Neural cell (in vitro differentiated cells): ENCODE measurements around the gene FRMD4A. TPM values are rescaled to one million over a fixed set of nuclear protein-coding genes. Genes with fewer than 3 reads are reported as not detected.

Experiments
- H2AFZ ChIP-seq: fragments of 200-600, 300-800 bp; sonication (generic), shearing (Covaris generic); 2 replicates; pipeline ENCODE4 v1.6.0; 2014; ENCODE audit warnings: low read depth, mild to moderate bottlenecking, antibody characterized with exemption, low read length, moderate library complexity
- H3F3A ChIP-seq: fragments of 200-600 bp; shearing (Covaris generic); 2 replicates; pipeline ENCODE4 v1.6.1; 2016; ENCODE audit warnings: mild to moderate bottlenecking, moderate library complexity, mixed read lengths, antibody characterized with exemption, low read length; ENCODE audit not compliant: insufficient read depth, poor library complexity, severe bottlenecking
- H3K27ac ChIP-seq: fragments of 200-600, 300-800 bp; sonication (generic), shearing (Covaris generic); 2 replicates; pipeline ENCODE4 v1.5.1; 2014; ENCODE audit warnings: mild to moderate bottlenecking, low read length, moderate library complexity
- H3K27me3 ChIP-seq: fragments of 300-800, 200-600 bp; sonication (generic), shearing (Covaris generic); 2 replicates; pipeline ENCODE4 v1.6.0; 2014; ENCODE audit warnings: mild to moderate bottlenecking, low read depth, low read length, moderate library complexity; ENCODE audit not compliant: insufficient read depth
- H3K36me3 ChIP-seq: fragments of 300-800, 200-600 bp; sonication (generic), shearing (Covaris generic); 2 replicates; pipeline ENCODE4 v1.5.1; 2014; ENCODE audit warnings: mild to moderate bottlenecking, antibody characterized with exemption, low read length, moderate library complexity; ENCODE audit not compliant: insufficient read depth
- H3K4me2 ChIP-seq: fragments of 300-800, 200-600 bp; sonication (generic), shearing (Covaris generic); 2 replicates; pipeline ENCODE4 v1.6.0; 2014; ENCODE audit warnings: mild to moderate bottlenecking, low read length
- H3K4me3 ChIP-seq: fragments of 300-800, 200-600 bp; sonication (generic), shearing (Covaris generic); 2 replicates; pipeline ENCODE4 v1.5.1; 2014; ENCODE audit warnings: mild to moderate bottlenecking, low read length, moderate library complexity
- H3K79me2 ChIP-seq: fragments of 200-600 bp; shearing (Covaris generic); replicated peaks from 2 replicates; pipeline ENCODE4 v1.6.0; 2014; ENCODE audit warnings: mild to moderate bottlenecking, low read length, moderate library complexity; ENCODE audit not compliant: insufficient read depth
- H3K9ac ChIP-seq: fragments of 300-800, 200-600 bp; sonication (generic), shearing (Covaris generic); 2 replicates; pipeline ENCODE4 v1.6.1; 2016; ENCODE audit warnings: mild to moderate bottlenecking, low read length, mixed read lengths
- H3K9me2 ChIP-seq: fragments of 200-600 bp; shearing (Covaris generic); 2 replicates; pipeline ENCODE4 v1.6.1; 2016; ENCODE audit warnings: mild to moderate bottlenecking, low read length, mixed read lengths; ENCODE audit not compliant: insufficient read depth
- H3K9me3 ChIP-seq: fragments of 200-600, 300-800 bp; sonication (generic), shearing (Covaris generic); 2 replicates; pipeline ENCODE4 v1.6.1; 2016; ENCODE audit warnings: mild to moderate bottlenecking, mixed run types, low read length, moderate library complexity, mixed read lengths
- H4K20me1 ChIP-seq: fragments of 200-600 bp; shearing (Covaris generic); 2 replicates; pipeline ENCODE4 v1.6.1; 2016; ENCODE audit warnings: mild to moderate bottlenecking, mixed run types; ENCODE audit not compliant: insufficient read depth
- CTCF ChIP-seq: fragments of 450-650 bp; IDR thresholded peaks from 2 replicates; pipeline ENCODE4 v1.5.1; 2014; ENCODE audit warnings: antibody characterized with exemption, mild to moderate bottlenecking, moderate library complexity; ENCODE audit not compliant: poor library complexity, severe bottlenecking
- EP300 ChIP-seq: fragments of 450-650 bp; conservative IDR thresholded peaks from 2 replicates; pipeline ENCODE4 v1.6.1; 2014; ENCODE audit warnings: antibody characterized with exemption, mild to moderate bottlenecking, moderate library complexity; ENCODE audit not compliant: poor library complexity, severe bottlenecking
- EZH2 ChIP-seq: fragments of 200-600, 300-800 bp; shearing (Covaris generic), sonication (generic); IDR thresholded peaks from 2 replicates; pipeline ENCODE4 v1.6.1; 2014; ENCODE audit warnings: antibody characterized with exemption, low read length, borderline replicate concordance, mild to moderate bottlenecking; ENCODE audit not compliant: insufficient read depth, poor library complexity, severe bottlenecking
- MXI1 ChIP-seq: fragments of 450-650 bp; conservative IDR thresholded peaks from 2 replicates; pipeline ENCODE4 v1.6.1; 2014; ENCODE audit warnings: antibody characterized with exemption, mild to moderate bottlenecking; ENCODE audit not compliant: poor library complexity, severe bottlenecking
- POLR2AphosphoS5 ChIP-seq: IDR thresholded peaks from 2 replicates; pipeline ENCODE4 v1.6.1; 2012
- RAD21 ChIP-seq: fragments of 450-650 bp; conservative IDR thresholded peaks from 2 replicates; pipeline ENCODE4 v1.6.1; 2014; ENCODE audit warnings: antibody characterized with exemption, mild to moderate bottlenecking, moderate library complexity
- REST ChIP-seq: IDR thresholded peaks from 2 replicates; pipeline ENCODE4 v1.6.1; 2012; ENCODE audit warnings: borderline replicate concordance
- SMC3 ChIP-seq: fragments of 450-650 bp; conservative IDR thresholded peaks from 2 replicates; pipeline ENCODE4 v1.6.1; 2014; ENCODE audit warnings: antibody characterized with exemption, mild to moderate bottlenecking, moderate library complexity; ENCODE audit not compliant: poor library complexity
- TAF1 ChIP-seq: IDR thresholded peaks from 2 replicates; pipeline ENCODE4 v1.6.1; 2012; ENCODE audit warnings: low read depth
- polyA plus RNA-seq: library from polyadenylated mRNA; depleted of rRNA; stranded (reverse); fragments of >200 nt; gene quantifications from 2 replicates; pipeline ENCODE4 v1.2.3, GENCODE V29; 2014

FRMD4A gene
- polyA plus RNA-seq, 1 donor from 2014 or later = 36.5 TPM

GRCh38 chr10:14126697-14127440 is 203.9 kb downstream of the FRMD4A start:
- Histone ChIP-seq H3K4me3 (no peak overlapping the region), H3K27ac (no peak overlapping the region), H3K36me3 (no peaks in the 10 kb centered on the region), H3K9me3 (no peaks in the 10 kb centered on the region), H3K9ac (no peak overlapping the region), H4K20me1 (no peaks in the 10 kb centered on the region), H3K9me2 (no peaks in the 10 kb centered on the region), H3K27me3 (no peaks in the 10 kb centered on the region), H3K4me2 (no peak overlapping the region), H3F3A (no peaks in the 10 kb centered on the region), H2AFZ (no peak overlapping the region), H3K79me2 (no peaks in the 10 kb centered on the region)
- TF ChIP-seq MXI1 (no peak), EZH2 (no peak), POLR2AphosphoS5 (no peak)

- H4K20me1 ChIP-seq = no peaks in the 10 kb centered on the region
- no peaks in the 10 kb centered on the region for H3K9me2 ChIP-seq
- no peaks in the 10 kb centered on the region for H3K79me2 ChIP-seq
- H3K27ac ChIP-seq = no peak overlapping the region
- H3K9ac ChIP-seq = no peak overlapping the region
- no peak for TF ChIP-seq TAF1
- no peak for TF ChIP-seq SMC3
- TF ChIP-seq CTCF = no peak
- no peak for TF ChIP-seq MXI1
- no peak for TF ChIP-seq RAD21
- no peak for TF ChIP-seq REST
- no peak for TF ChIP-seq EZH2
- TF ChIP-seq EP300 = no peak
- TF ChIP-seq POLR2AphosphoS5 = no peak
- H3K9me3 ChIP-seq = no peaks in the 10 kb centered on the region
- no peak overlapping the region for H3K4me3 ChIP-seq
- H3K4me2 ChIP-seq = no peak overlapping the region
- H3K27me3 ChIP-seq = no peaks in the 10 kb centered on the region
- H2AFZ ChIP-seq = no peak overlapping the region
- no peaks in the 10 kb centered on the region for H3K36me3 ChIP-seq
- H3F3A ChIP-seq = no peaks in the 10 kb centered on the region
These were observed 205.2 kb downstream of the FRMD4A start for GRCh38 chr10:14125564-14125963.
